Natural killer cell treated with Interleukin-12 subunit alpha and Interleukin-12 subunit beta and Interleukin-15 and Interleukin-18, amount 100 ng/mL, for 72 hours (primary cell): ENCODE data around the gene CDK5RAP3. TPM values are rescaled to one million over a fixed set of nuclear protein-coding genes. Genes with fewer than 3 reads are reported as not detected.
A peak's percentile ranks its signal among the peaks of the same experiment; 100 is the strongest.
"Not testable (repeated sequence)": the region's sequence is repeated elsewhere in the genome, so short reads cannot be mapped to it uniquely, and the experiment has no call there.

Experiments used
- ATAC-seq, 2 donors: fragments of 150-1000 bp; cut with Tn5 transposase in 1 of 2; sonication (Bioruptor Pico), chemical (Tn5 transposase) in 1 of 2; 2 replicates each; pipeline ENCODE4 v1.10.0; 2021
- DNase-seq: peaks from one replicate; pipeline ENCODE4 v3.0.0; 2022; ENCODE audit warnings: low spot score
- H3K27ac Mint-ChIP-seq, 2 donors: 1 replicate in 1 of 2; 2 replicates in 1 of 2; pipeline ENCODE4 v1.8.0; 2022; ENCODE audit warnings: mixed read lengths in 2 of 2, mild to moderate bottlenecking in 1 of 2, moderate library complexity in 1 of 2
- H3K27me3 Mint-ChIP-seq, 2 donors: 1 replicate in 1 of 2; 2 replicates in 1 of 2; pipeline ENCODE4 v1.8.0; 2022; ENCODE audit warnings: mixed read lengths in 2 of 2
- H3K36me3 Mint-ChIP-seq: one replicate; pipeline ENCODE4 v1.8.0; 2022; ENCODE audit warnings: mixed read lengths
- H3K4me1 Mint-ChIP-seq, 2 donors: 1 replicate in 1 of 2; 2 replicates in 1 of 2; pipeline ENCODE4 v1.8.0; 2022; ENCODE audit warnings: low read depth in 2 of 2, mixed read lengths in 2 of 2, mild to moderate bottlenecking in 1 of 2
- H3K4me3 Mint-ChIP-seq: one replicate; pipeline ENCODE4 v1.8.0; 2022; ENCODE audit warnings: mixed read lengths
- H3K9me3 Mint-ChIP-seq: 2 replicates; pipeline ENCODE4 v1.8.0; 2022; ENCODE audit warnings: mixed read lengths
- total RNA-seq, 2 donors: library from RNA; stranded (reverse); gene quantifications; one replicate each; pipeline ENCODE4 v1.2.3, GENCODE V29; 2022

The CDK5RAP3 gene
- total RNA-seq, 2 donors from 2014 or later: 150 to 278 TPM

GRCh38 chr17:48017817-48018158, 46.9 kb downstream of the CDK5RAP3 start:
- H3K4me1 Mint-ChIP-seq, H3K36me3 Mint-ChIP-seq, DNase-seq, H3K9me3 Mint-ChIP-seq: not testable (repeated sequence)
- peak in 1 of 2 donors; percentile 41 for ATAC-seq
- Mint-ChIP-seq H3K27me3 (peaks cover 27 to 38% of the 10 kb centered on the region in 2 donors), H3K4me3 (peak overlapping the region; percentile 1), H3K27ac (peak overlapping the region in 1 of 2 donors; percentile 23)

DNA sequence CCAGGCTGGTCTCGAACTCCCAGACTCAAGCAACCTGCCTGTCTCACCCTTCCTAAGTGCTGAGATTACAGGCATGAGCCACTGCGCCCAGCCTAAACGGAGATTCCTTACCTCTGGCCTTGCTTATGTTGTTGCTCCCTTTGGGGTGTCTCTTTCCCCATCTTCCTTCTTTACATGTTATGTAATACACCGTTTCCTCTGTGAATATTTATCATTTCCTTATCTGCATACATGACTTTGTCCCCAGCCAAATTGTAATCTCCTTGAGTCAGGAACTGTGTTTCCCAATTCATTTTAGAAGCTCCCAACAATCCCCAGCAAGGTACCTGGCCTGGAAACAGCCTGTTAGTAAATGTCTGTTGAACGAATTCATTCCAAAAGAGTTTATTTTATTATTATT, 51.0 kb downstream of the CDK5RAP3 start:
- peaks cover 24 to 26% of the 10 kb centered on the region in 2 donors for H3K4me1 Mint-ChIP-seq

GRCh38 chr17:48022901-48023300, 52.0 kb downstream of the CDK5RAP3 start:
- DNase-seq: no peak
- Mint-ChIP-seq H3K4me1 (peaks cover 22 to 26% of the 10 kb centered on the region in 2 donors), H3K36me3 (no peaks in the 10 kb centered on the region), H3K9me3 (no peaks in the 10 kb centered on the region), H3K4me3 (peak overlapping the region; percentile 72), H3K27me3 (peaks cover 17 to 20% of the 10 kb centered on the region in 2 donors), H3K27ac (no peak overlapping the region)
- ATAC-seq: no peak

More for the DNA sequence above, 51.0 kb downstream of the CDK5RAP3 start:
- Mint-ChIP-seq H3K27ac (no peak overlapping the region), H3K9me3 (no peaks in the 10 kb centered on the region), H3K4me3 (no peak overlapping the region), H3K27me3 (peaks cover 17 to 20% of the 10 kb centered on the region in 2 donors), H3K36me3 (no peaks in the 10 kb centered on the region)
- no peak for ATAC-seq
- no peak for DNase-seq

DNA sequence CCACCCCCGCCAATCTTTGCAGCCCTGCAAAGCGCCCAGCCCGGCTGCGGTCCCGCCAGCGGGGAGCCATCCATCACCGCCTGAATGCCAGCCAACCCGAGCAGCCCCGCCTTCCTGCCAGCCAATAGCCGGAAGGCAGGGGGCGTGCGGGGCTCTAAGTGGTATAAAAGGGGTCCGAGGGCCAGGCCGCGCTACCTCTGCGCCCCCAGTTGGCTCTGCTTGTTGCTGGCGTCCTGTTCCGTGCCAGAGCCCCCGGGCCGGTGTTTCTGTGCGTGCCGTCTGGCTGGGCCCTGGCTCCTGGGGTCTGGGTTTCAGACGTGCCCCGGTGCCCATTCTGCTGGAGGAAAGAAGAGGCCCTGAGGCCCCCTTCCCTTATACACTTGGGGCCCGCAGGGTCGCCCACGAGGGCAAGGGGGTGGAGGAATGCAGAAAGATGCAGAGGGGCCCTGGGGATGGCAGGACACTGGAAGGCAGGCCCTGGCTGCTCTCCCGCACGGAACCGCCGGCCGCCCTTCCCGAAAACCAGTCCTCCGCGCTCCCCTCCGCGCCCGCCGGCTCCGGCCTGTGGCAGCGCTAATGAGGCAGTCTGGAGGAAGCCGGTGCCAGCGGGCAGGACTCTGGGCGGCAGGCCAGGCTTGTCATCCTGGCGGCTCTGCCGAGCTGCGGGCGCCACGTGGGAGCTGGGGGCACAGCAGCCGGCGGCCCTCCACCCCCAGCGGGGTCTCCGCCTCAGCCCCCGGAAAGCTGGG, 52.7 kb downstream of the CDK5RAP3 start:
- H3K27ac Mint-ChIP-seq: no peak overlapping the region
- peak overlapping the region; percentile 72 for H3K4me3 Mint-ChIP-seq
- H3K27me3 Mint-ChIP-seq: peaks cover 17 to 20% of the 10 kb centered on the region in 2 donors
- no peak for DNase-seq
- ATAC-seq: peak in 1 of 2 donors; percentile 11
- H3K36me3 Mint-ChIP-seq: no peaks in the 10 kb centered on the region
- peaks cover 22 to 26% of the 10 kb centered on the region in 2 donors for H3K4me1 Mint-ChIP-seq
- H3K9me3 Mint-ChIP-seq: no peaks in the 10 kb centered on the region

DNA sequence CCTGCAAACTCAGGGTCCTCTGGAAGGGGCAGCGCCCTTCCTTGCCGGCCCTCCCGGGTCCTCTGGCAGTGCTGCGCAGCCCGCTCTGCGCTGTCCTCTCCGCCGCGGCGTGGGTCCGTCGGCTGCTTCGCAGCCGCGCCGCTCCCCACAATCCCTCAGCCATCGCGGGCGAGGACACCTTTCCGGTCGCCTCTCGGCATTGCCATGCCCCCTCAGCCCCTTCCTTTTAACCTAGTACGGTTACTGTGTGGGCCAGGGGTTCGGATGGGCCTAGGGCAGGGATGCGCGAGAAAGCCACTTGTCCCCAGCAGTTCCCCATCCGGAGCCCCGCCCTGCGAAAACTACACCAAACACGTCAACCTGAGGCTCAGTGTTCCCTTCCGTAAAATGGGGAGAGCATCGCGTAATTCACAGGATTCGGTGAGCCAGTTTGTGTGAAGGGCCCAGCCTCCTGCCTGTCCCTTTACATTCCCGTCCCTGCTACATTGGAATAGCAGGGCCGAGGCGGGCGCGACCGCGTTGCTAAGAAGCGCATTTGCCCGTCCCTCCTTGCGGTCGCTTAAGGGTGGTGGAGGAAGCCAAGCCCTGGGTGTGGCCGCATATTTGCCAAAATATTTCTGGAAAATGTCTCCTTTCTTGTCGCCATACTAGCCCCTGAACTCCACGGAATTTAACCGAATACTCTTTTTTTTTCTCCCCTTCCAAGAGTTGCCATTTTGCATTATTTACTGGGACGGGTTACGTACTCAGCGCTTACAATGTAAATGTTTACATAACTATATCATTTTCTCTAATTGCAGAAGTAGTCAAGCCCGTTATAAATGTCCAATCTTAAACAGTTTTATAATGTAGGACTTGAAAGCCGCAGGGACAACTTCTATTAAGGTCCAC, 53.5 kb downstream of the CDK5RAP3 start:
- peaks cover 22 to 26% of the 10 kb centered on the region in 2 donors for H3K4me1 Mint-ChIP-seq

GRCh38 chr17:48025040-48025903, 54.4 kb downstream of the CDK5RAP3 start:
- DNase-seq (peak; percentile 97), ATAC-seq (peak; percentile 95 to 97)
- Mint-ChIP-seq H3K9me3 (no peaks in the 10 kb centered on the region), H3K4me3 (peak overlapping the region; percentile 94), H3K36me3 (no peaks in the 10 kb centered on the region), H3K4me1 (peaks cover 22 to 26% of the 10 kb centered on the region in 2 donors), H3K27me3 (peaks cover 11 to 20% of the 10 kb centered on the region in 2 donors), H3K27ac (peak overlapping the region; percentile 32 to 62)

More for the DNA sequence above, 53.5 kb downstream of the CDK5RAP3 start:
- Mint-ChIP-seq H3K27me3 (peaks cover 14 to 20% of the 10 kb centered on the region in 2 donors), H3K36me3 (no peaks in the 10 kb centered on the region), H3K4me3 (peak overlapping the region; percentile 94), H3K27ac (peak overlapping the region; percentile 32 to 62), H3K9me3 (no peaks in the 10 kb centered on the region)
- ATAC-seq (no peak), DNase-seq (peak; percentile 62)

DNA sequence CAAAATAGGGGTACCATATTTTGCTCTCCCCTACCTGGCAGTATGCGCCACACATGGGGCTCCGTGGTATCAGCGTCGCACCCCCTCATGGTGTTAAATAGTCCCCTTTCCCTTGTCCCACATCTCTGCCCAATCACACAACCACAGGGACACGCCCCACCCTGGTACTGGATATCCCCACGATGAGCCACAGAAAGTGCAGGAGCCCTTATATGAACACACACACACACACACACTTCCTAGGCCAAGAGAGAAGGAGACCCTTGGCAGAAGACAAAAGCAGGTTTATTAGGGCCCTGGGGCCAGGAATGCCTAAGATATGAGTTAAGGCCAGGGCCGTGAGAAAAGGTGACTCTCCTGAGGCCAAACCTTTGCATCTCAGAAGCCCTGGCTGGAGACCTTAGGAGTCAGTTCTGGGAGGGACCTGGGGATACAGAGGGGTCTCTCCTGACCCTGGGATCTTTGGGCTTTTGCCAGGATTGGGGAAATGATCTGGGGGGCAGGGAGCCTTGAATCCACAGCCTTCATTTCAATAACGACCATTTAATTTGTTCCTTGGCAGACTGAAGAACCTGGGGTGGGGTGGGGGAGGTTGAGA, 55.1 kb downstream of the CDK5RAP3 start:
- H3K27me3 Mint-ChIP-seq: peaks cover 11 to 20% of the 10 kb centered on the region in 2 donors
- no peaks in the 10 kb centered on the region for H3K36me3 Mint-ChIP-seq
- no peaks in the 10 kb centered on the region for H3K9me3 Mint-ChIP-seq
- ATAC-seq (no peak), DNase-seq (no peak)
- H3K4me3 Mint-ChIP-seq: peak overlapping the region; percentile 94
- H3K27ac Mint-ChIP-seq: no peak overlapping the region
- H3K4me1 Mint-ChIP-seq: peaks cover 22 to 26% of the 10 kb centered on the region in 2 donors

DNA sequence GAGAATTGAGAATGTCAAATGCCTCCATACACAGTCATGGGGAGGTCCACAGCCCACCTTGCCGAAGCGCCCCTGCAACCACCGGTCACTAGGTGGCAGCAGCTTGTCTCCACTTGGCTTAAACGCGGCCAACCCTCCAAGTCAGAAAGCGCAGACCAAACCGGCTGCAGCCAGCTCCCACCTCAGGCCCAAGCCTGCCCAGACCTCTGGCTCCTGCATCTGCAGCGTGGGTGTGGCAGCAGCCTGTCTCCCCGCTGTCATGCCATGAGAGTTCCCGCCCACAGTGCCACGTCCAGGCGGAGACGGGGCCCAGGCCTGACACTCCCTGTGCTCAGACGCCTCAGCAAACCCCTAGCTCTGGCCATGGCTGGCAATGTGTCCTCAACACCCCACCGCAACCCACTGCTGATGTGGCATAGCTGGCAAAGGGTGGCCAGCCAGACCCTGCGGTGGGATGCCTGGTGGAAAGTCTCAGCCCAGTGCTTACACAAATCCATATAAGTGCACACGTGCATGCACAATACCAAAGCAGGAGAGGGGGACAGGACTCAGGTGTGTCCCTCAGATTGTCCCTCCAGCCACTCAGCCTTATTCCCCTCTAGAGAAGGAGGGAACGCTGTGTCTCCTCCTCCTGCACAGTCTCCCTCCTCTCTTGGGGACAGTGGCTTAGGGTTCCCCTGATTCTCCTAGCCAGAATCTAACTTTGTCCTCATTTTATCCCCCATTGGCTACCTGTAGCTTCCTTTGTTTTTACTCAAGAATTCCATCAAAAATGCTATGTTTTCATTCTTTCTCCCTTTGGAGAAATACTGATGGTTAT, 55.8 kb downstream of the CDK5RAP3 start:
- Mint-ChIP-seq H3K9me3 (no peaks in the 10 kb centered on the region), H3K36me3 (no peaks in the 10 kb centered on the region), H3K4me1 (peaks cover 22 to 26% of the 10 kb centered on the region in 2 donors), H3K27ac (no peak overlapping the region), H3K27me3 (peaks cover 9 to 14% of the 10 kb centered on the region in 2 donors), H3K4me3 (no peak overlapping the region)
- ATAC-seq (peak in 1 of 2 donors; percentile 28), DNase-seq (peak; percentile 79)

GRCh38 chr17:48027322-48027981, 56.5 kb downstream of the CDK5RAP3 start:
- Mint-ChIP-seq H3K27ac (no peak overlapping the region), H3K4me1 (peaks cover 22 to 26% of the 10 kb centered on the region in 2 donors), H3K36me3 (no peaks in the 10 kb centered on the region), H3K9me3 (no peaks in the 10 kb centered on the region), H3K27me3 (peaks cover 6 to 7% of the 10 kb centered on the region in 2 donors), H3K4me3 (no peak overlapping the region)
- no peak for DNase-seq
- ATAC-seq: no peak

DNA sequence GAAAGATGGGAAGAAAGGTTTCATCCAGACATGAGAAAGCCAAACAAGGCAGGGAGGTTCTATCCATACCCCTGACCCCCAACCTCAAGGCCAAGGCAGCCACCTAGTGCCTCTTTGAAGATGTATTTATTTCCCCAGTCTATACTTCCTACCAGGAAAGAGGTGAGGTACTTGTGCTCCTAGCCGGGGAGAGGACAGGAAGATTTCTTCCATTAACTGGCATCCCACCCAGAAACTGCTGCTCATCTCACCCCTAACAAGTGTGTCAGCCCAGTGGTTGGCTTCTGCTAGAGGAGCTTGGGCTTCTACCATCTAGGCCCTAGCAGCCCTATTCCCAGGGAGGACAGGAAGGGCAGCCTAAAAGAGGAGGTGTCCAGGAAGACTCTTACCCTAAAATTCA, 57.8 kb downstream of the CDK5RAP3 start:
- peaks cover 18 to 26% of the 10 kb centered on the region in 2 donors for H3K4me1 Mint-ChIP-seq
- no peaks in the 10 kb centered on the region for H3K36me3 Mint-ChIP-seq
- ATAC-seq (no peak), DNase-seq (no peak)
- no peak overlapping the region for H3K27ac Mint-ChIP-seq
- H3K4me3 Mint-ChIP-seq: no peak overlapping the region
- H3K9me3 Mint-ChIP-seq: no peaks in the 10 kb centered on the region
- H3K27me3 Mint-ChIP-seq: no peaks in the 10 kb centered on the region

DNA sequence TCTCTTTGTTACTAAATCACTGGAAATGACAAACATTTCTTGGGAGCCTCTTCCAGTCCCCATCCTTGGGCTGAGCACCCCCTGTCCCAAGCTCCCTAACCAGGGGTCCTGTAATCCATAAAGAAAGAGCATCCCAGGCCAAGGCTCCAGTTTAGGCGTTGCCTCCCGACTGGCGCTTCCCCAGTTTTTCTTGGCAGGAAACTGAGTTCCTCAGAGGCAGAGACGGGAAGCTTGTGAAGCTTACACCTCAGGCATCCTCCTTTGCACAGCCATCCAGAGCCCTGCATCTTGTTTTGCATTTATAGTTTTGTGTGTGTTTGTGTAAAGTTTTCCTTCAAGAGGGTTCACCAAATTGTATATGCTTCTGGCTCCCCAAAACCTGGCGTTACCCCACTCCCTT, 59.6 kb downstream of the CDK5RAP3 start:
- no peaks in the 10 kb centered on the region for H3K27me3 Mint-ChIP-seq
- ATAC-seq (no peak), DNase-seq (no peak)
- no peaks in the 10 kb centered on the region for H3K36me3 Mint-ChIP-seq
- H3K4me3 Mint-ChIP-seq: no peak overlapping the region
- no peaks in the 10 kb centered on the region for H3K9me3 Mint-ChIP-seq
- no peak overlapping the region for H3K27ac Mint-ChIP-seq
- peaks cover 9 to 11% of the 10 kb centered on the region in 2 donors for H3K4me1 Mint-ChIP-seq
